ENCODE data around the gene KITLG. TPM values are rescaled to one million over a fixed set of nuclear protein-coding genes. Genes with fewer than 3 reads are reported as not detected.
"Not testable (repeated sequence)": the region's sequence is repeated elsewhere in the genome, so short reads cannot be mapped to it uniquely, and the experiment has no call there.

The KITLG gene
- total and polyA plus RNA-seq, 7 donors: 8.1 to 149 (median 54.6) TPM

GRCh38 chr12:88518863-88519403 lies 61.3 kb downstream of the KITLG start:
- H3K27me3 ChIP-seq: no peaks in the 10 kb centered on the region
- peak overlapping the region in 1 of 4 donors; percentile 2 for H3K27ac ChIP-seq
- no peak for DNase-seq
- 84 to 91% methylated on average over 5 of the region's 5 CpGs for WGBS, 2 donors
- peaks cover 0 to 32% (median 0%) of the 10 kb centered on the region in 4 donors for H3K36me3 ChIP-seq
- H3K4me1 ChIP-seq: peaks cover 0 to 33% (median 16%) of the 10 kb centered on the region in 4 donors
- H3K4me3 ChIP-seq: no peak overlapping the region
- TF ChIP-seq EP300 (IDR thresholded peaks at IDR 0.05) (no peak), POLR2AphosphoS5 (IDR thresholded peaks at IDR 0.05) (no peak), CTCF (IDR thresholded peaks at IDR 0.05) (no peak), POLR2A (IDR thresholded peaks at IDR 0.05) (no peak)
- intact Hi-C loops (cut with DNase I): no loop called here
- H3K9me3 ChIP-seq: no peaks in the 10 kb centered on the region

- intact Hi-C loops (cut with DNase I): no loop called here
- Histone ChIP-seq H3K27ac (no peak overlapping the region), H3K9me3 (no peaks in the 10 kb centered on the region), H3K36me3 (peaks cover 0 to 32% (median 0%) of the 10 kb centered on the region in 4 donors), H3K4me3 (no peak overlapping the region), H3K4me1 (peaks cover 0 to 37% (median 16%) of the 10 kb centered on the region in 4 donors), H3K27me3 (no peaks in the 10 kb centered on the region)
- TF ChIP-seq CTCF (IDR thresholded peaks at IDR 0.05): no peak
- no peak for DNase-seq
Observed at GRCh38 chr12:88516811-88517210, 63.5 kb downstream of the KITLG start.

- TF ChIP-seq POLR2A (IDR thresholded peaks at IDR 0.05) (no peak), CTCF (IDR thresholded peaks at IDR 0.05) (no peak)
- Histone ChIP-seq H3K36me3 (peaks cover 0 to 31% (median 4%) of the 10 kb centered on the region in 4 donors), H3K27ac (no peak overlapping the region), H3K27me3 (no peaks in the 10 kb centered on the region), H3K4me1 (peaks cover 0 to 14% (median 0%) of the 10 kb centered on the region in 4 donors), H3K4me3 (no peak overlapping the region), H3K9me3 (no peaks in the 10 kb centered on the region)
- no peak for DNase-seq
- intact Hi-C loops (cut with DNase I): no loop called here
- 96 to 97% methylated on average over 3 of the region's 3 CpGs for WGBS, 2 donors
Observed at GRCh38 chr12:88510843-88511242, 69.4 kb downstream of the KITLG start.

- H3K4me1 ChIP-seq: peaks cover 0 to 14% (median 0%) of the 10 kb centered on the region in 4 donors
- no peak overlapping the region for H3K4me3 ChIP-seq
- TF ChIP-seq EP300 (IDR thresholded peaks at IDR 0.05) (no peak), POLR2AphosphoS5 (IDR thresholded peaks at IDR 0.05) (no peak), POLR2A (IDR thresholded peaks at IDR 0.05) (no peak), CTCF (IDR thresholded peaks at IDR 0.05) (no peak)
- intact Hi-C loops (cut with DNase I): no loop called here
- DNase-seq: no peak
- 95 to 96% methylated on average over 2 of the region's 2 CpGs for WGBS, 2 donors
- no peaks in the 10 kb centered on the region for H3K27me3 ChIP-seq
- H3K36me3 ChIP-seq: peaks cover 8 to 31% (median 13%) of the 10 kb centered on the region in 4 donors
- H3K9me3 ChIP-seq: no peaks in the 10 kb centered on the region
- H3K27ac ChIP-seq: no peak overlapping the region
Observed at GRCh38 chr12:88509851-88510250, 70.4 kb downstream of the KITLG start.

GRCh38 chr12:88509347-88509746 lies 70.9 kb downstream of the KITLG start:
- Histone ChIP-seq H3K9me3 (no peaks in the 10 kb centered on the region), H3K27ac (no peak overlapping the region), H3K36me3 (peaks cover 8 to 34% (median 16%) of the 10 kb centered on the region in 4 donors), H3K27me3 (no peaks in the 10 kb centered on the region), H3K4me3 (no peak overlapping the region), H3K4me1 (peaks cover 0 to 14% (median 0%) of the 10 kb centered on the region in 4 donors)
- 96% methylated on average over 5 of the region's 5 CpGs for WGBS, 2 donors
- intact Hi-C loops (cut with DNase I): no loop called here
- DNase-seq: no peak
- no peak for TF ChIP-seq EP300 (IDR thresholded peaks at IDR 0.05)
- no peak for TF ChIP-seq POLR2AphosphoS5 (IDR thresholded peaks at IDR 0.05)
- no peak for TF ChIP-seq POLR2A (IDR thresholded peaks at IDR 0.05)
- no peak for TF ChIP-seq CTCF (IDR thresholded peaks at IDR 0.05)

GRCh38 chr12:88507851-88508250 lies 72.4 kb downstream of the KITLG start:
- H3K27me3 ChIP-seq; intact Hi-C loops (cut with DNase I); DNase-seq; H3K9me3 ChIP-seq; H3K27ac ChIP-seq; H3K4me3 ChIP-seq: not testable (repeated sequence)
- H3K4me1 ChIP-seq: peaks cover 0 to 14% (median 0%) of the 10 kb centered on the region in 4 donors
- peaks cover 8 to 49% (median 16%) of the 10 kb centered on the region in 4 donors for H3K36me3 ChIP-seq
- WGBS, 2 donors: 95 to 97% methylated on average over 12 of the region's 12 CpGs
